Cardiac muscle cell (in vitro differentiated cells and primary cell): ENCODE results near the gene ERCC5. TPM values are rescaled to one million over a fixed set of nuclear protein-coding genes. Genes with fewer than 3 reads are reported as not detected.
A peak's percentile ranks its signal among the peaks of the same experiment; 100 is the strongest.

Source experiments
- DNase-seq, 2 donors: peaks; one replicate each; pipeline versions ENCODE4 v3.0.0 to v3.0.0-alpha.2; 2010 to 2017; ENCODE audit warnings: low read depth in 1 of 2, low spot score in 1 of 2
- H3K27ac ChIP-seq: fragments of 200-600 bp; sonication (generic); 2 replicates; pipeline ENCODE4 v1.5.1; 2016
- H3K27me3 ChIP-seq: fragments of 200-600 bp; sonication (generic); 2 replicates; pipeline ENCODE4 v1.6.0; 2016; ENCODE audit warnings: control low read depth
- H3K36me3 ChIP-seq: fragments of 200-600 bp; sonication (generic); 2 replicates; pipeline ENCODE4 v1.5.1; 2016; ENCODE audit warnings: control low read depth
- H3K4me1 ChIP-seq: fragments of 200-600 bp; sonication (generic); 2 replicates; pipeline ENCODE4 v1.8.1; 2017; ENCODE audit warnings: low read depth, mild to moderate bottlenecking, mixed run types
- H3K4me3 ChIP-seq: fragments of 200-600 bp; sonication (generic); 2 replicates; pipeline ENCODE4 v1.5.1; 2016; ENCODE audit warnings: mild to moderate bottlenecking
- H3K9me3 ChIP-seq: fragments of 200-600 bp; sonication (generic); 2 replicates; pipeline ENCODE4 v1.5.1; 2017; ENCODE audit warnings: low read depth, mild to moderate bottlenecking, control low read depth
- polyA plus RNA-seq: library from polyadenylated mRNA; unstranded; fragments of >200 nt; fragmentation: Nextera tagmentation; extraction: Ambion mirVana; gene quantifications from 2 replicates; pipeline ENCODE4 v1.2.1, GENCODE V29; 2016
- total RNA-seq: library from RNA; depleted of rRNA; stranded (reverse); fragments of >200 nt; gene quantifications from 2 replicates; pipeline ENCODE4 v1.2.3, GENCODE V29; 2016
- TF ChIP-seq, protein P1 (sequence below): IDR thresholded peaks from 2 replicates; pipeline ENCODE4 v1.5.1; 2012; ENCODE audit warnings: low read depth, mild to moderate bottlenecking, low read length

ERCC5 gene
- total and polyA plus RNA-seq, 2 experiments from 2014 or later, result 24.9 to 84.3 TPM

- TF ChIP-seq, protein P1, sequence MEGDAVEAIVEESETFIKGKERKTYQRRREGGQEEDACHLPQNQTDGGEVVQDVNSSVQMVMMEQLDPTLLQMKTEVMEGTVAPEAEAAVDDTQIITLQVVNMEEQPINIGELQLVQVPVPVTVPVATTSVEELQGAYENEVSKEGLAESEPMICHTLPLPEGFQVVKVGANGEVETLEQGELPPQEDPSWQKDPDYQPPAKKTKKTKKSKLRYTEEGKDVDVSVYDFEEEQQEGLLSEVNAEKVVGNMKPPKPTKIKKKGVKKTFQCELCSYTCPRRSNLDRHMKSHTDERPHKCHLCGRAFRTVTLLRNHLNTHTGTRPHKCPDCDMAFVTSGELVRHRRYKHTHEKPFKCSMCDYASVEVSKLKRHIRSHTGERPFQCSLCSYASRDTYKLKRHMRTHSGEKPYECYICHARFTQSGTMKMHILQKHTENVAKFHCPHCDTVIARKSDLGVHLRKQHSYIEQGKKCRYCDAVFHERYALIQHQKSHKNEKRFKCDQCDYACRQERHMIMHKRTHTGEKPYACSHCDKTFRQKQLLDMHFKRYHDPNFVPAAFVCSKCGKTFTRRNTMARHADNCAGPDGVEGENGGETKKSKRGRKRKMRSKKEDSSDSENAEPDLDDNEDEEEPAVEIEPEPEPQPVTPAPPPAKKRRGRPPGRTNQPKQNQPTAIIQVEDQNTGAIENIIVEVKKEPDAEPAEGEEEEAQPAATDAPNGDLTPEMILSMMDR, result no peak
- H3K9me3 ChIP-seq, result no peaks in the 10 kb centered on the region
- H3K27ac ChIP-seq, result no peak overlapping the region
- peaks cover 8% of the 10 kb centered on the region for H3K4me1 ChIP-seq
- peak in 1 of 2 donors; percentile 55 for DNase-seq
- H3K4me3 ChIP-seq, result no peak overlapping the region
- H3K27me3 ChIP-seq, result no peaks in the 10 kb centered on the region
- no peaks in the 10 kb centered on the region for H3K36me3 ChIP-seq
Observed at GRCh38 chr13:102913914-102914313, 68.1 kb downstream of the ERCC5 start.

DNA sequence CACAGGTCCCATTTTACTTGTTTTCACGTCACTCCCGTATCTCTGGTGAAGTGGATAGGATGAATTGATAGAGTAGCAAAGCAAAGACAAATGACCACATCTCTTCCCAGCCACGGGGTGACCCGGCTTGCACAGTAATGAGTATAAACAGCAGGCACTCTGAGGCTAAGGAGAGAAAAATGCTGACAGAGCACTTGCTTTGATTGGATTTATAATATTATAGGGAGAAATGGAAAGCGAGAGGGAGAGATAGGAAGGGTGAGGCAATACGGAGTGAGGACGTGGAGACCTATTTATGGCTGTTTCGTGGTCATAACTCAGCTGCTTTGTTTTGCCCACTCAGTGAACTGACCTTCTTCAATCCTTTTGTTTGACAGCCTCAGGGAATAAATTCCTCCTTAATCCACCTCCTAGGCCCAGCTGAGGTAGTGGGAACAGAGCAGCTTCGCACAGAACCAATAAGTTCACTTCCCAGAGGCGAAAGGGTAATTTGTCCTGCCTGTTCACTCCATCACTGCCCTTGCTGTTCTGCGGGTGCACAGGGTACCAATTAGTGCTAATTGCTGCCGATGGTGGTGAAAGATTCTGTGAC, 68.6 kb downstream of the ERCC5 start:
- Histone ChIP-seq H3K27ac (no peak overlapping the region), H3K27me3 (no peaks in the 10 kb centered on the region), H3K4me3 (no peak overlapping the region), H3K4me1 (peaks cover 8% of the 10 kb centered on the region), H3K9me3 (no peaks in the 10 kb centered on the region), H3K36me3 (no peaks in the 10 kb centered on the region)
- DNase-seq, result no peak
- TF ChIP-seq, protein P1, result no peak

GRCh38 chr13:102915393-102915930, 69.6 kb downstream of the ERCC5 start:
- no peak for DNase-seq

DNA sequence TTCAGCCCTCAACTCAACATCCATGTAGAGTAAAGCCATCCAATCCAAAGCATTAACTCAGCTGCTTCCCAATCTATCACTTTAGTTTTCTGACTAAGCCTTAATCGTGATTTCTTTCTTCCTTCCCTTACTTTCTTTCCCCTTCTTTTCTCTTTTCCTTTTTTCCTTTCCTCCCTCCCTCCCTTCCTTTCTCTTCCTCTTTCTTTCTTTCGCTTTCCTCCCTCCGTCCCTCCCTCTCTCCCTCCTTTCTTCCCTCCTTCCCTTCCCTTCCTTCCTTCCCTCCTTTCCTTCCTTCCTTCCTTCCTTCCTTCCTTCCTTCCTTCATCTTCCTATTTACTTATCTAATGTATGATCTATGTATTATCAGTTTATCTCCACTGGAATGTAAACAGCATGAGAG, 71.2 kb downstream of the ERCC5 start:
- H3K27me3 ChIP-seq, result no peaks in the 10 kb centered on the region
- DNase-seq, result no peak

More at GRCh38 chr13:102915393-102915930, 69.6 kb downstream of the ERCC5 start:
- H3K36me3 ChIP-seq, result no peaks in the 10 kb centered on the region
- TF ChIP-seq, protein P1, result no peak
- no peaks in the 10 kb centered on the region for H3K27me3 ChIP-seq
- H3K4me3 ChIP-seq, result no peak overlapping the region
- H3K4me1 ChIP-seq, result peaks cover 8% of the 10 kb centered on the region
- no peaks in the 10 kb centered on the region for H3K9me3 ChIP-seq
- no peak overlapping the region for H3K27ac ChIP-seq

GRCh38 chr13:102922184-102922583, 76.4 kb downstream of the ERCC5 start:
- H3K27ac ChIP-seq, result no peak overlapping the region
- no peaks in the 10 kb centered on the region for H3K9me3 ChIP-seq
- H3K27me3 ChIP-seq, result no peaks in the 10 kb centered on the region
- no peaks in the 10 kb centered on the region for H3K4me1 ChIP-seq
- no peak overlapping the region for H3K4me3 ChIP-seq
- DNase-seq, result no peak
- TF ChIP-seq, protein P1, result no peak
- H3K36me3 ChIP-seq, result no peaks in the 10 kb centered on the region

More for the DNA sequence above, 71.2 kb downstream of the ERCC5 start:
- no peaks in the 10 kb centered on the region for H3K9me3 ChIP-seq
- TF ChIP-seq, protein P1, result no peak
- H3K4me1 ChIP-seq, result peaks cover 8% of the 10 kb centered on the region
- no peak overlapping the region for H3K27ac ChIP-seq
- H3K4me3 ChIP-seq, result no peak overlapping the region
- no peaks in the 10 kb centered on the region for H3K36me3 ChIP-seq

Other genes with a start within 250 kb of the ERCC5 start
- gene TPP2, start 249.0 kb upstream of the ERCC5 start, total RNA-seq, result 30.6 and 32.0 TPM in 2 replicates
- gene TPP2, start 249.0 kb upstream of the ERCC5 start, polyA plus RNA-seq, result 19.3 and 20.7 TPM in 2 replicates
- gene METTL21C, start 151.0 kb upstream of the ERCC5 start, total RNA-seq, result not detected in 2 replicates
- not detected in 2 replicates for gene METTL21C, start 151.0 kb upstream of the ERCC5 start, polyA plus RNA-seq
- gene TEX30, start 72.2 kb upstream of the ERCC5 start, total RNA-seq, result 4.9 and 5.2 TPM in 2 replicates
- 10.8 and 13.5 TPM in 2 replicates for gene TEX30, start 72.2 kb upstream of the ERCC5 start, polyA plus RNA-seq
- gene POGLUT2, start 47.1 kb upstream of the ERCC5 start, total RNA-seq, result 15.7 and 18.9 TPM in 2 replicates
- 23.1 and 25.7 TPM in 2 replicates for gene POGLUT2, start 47.1 kb upstream of the ERCC5 start, polyA plus RNA-seq
- gene BIVM, start 46.9 kb upstream of the ERCC5 start, total RNA-seq, result 11.3 and 14.7 TPM in 2 replicates
- gene BIVM, start 46.9 kb upstream of the ERCC5 start, polyA plus RNA-seq, result 16.1 and 28.8 TPM in 2 replicates
- not detected in 2 replicates for gene SLC10A2, start 220.4 kb downstream of the ERCC5 start, total RNA-seq
- not detected in 2 replicates for gene SLC10A2, start 220.4 kb downstream of the ERCC5 start, polyA plus RNA-seq